Suprapubic skin (tissue), 3 donors: ENCODE measurements around the gene C2.

Experiments used
- POLR2A ChIP-seq, 2 donors: fragments of 450-650 bp; IDR thresholded peaks; one replicate each; pipeline ENCODE4 v1.6.1; 2017; ENCODE audit warnings: antibody characterized with exemption in 2 of 2, mild to moderate bottlenecking in 2 of 2, moderate library complexity in 2 of 2
- TF ChIP-seq, protein P1 (sequence below), 2 donors: fragments of 200-600 bp in 1 of 2; fragments of 450-650 bp in 1 of 2; sonication (generic) in 1 of 2; IDR thresholded peaks; one replicate each; pipeline ENCODE4 v1.5.1; 2016 to 2019; ENCODE audit warnings: antibody characterized with exemption in 2 of 2, mild to moderate bottlenecking in 1 of 2, moderate library complexity in 1 of 2

DNA sequence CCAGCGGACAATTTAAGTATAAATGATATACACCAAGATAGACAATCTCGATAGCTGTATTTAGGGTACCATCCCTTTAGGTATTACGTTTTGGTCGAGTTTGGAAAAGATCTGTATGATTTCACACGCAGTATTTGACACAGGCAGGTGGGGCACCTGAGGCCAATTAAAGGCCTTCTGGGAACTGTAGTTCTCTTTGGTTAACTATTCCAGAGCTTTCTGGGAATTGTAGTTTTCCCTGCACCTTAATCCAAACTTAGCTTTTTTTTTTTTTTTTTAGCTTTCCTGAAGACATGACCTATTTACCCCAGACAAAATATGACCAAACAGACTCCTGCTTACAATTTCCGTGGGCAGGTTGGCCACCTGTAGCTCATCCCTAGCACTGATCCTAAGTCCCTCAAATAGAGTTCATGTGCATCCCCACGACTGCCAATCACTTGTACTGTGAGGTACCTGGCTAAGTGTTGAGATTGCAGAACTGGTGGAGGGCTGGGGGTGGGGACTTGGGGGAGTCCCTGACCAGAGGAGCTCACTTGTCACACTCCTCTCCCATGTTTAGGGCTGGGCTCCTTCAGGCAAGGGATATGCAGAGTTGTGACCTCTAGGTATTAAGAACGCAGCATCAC is 29.0 kb upstream of the C2 start:
- TF ChIP-seq, protein P1, sequence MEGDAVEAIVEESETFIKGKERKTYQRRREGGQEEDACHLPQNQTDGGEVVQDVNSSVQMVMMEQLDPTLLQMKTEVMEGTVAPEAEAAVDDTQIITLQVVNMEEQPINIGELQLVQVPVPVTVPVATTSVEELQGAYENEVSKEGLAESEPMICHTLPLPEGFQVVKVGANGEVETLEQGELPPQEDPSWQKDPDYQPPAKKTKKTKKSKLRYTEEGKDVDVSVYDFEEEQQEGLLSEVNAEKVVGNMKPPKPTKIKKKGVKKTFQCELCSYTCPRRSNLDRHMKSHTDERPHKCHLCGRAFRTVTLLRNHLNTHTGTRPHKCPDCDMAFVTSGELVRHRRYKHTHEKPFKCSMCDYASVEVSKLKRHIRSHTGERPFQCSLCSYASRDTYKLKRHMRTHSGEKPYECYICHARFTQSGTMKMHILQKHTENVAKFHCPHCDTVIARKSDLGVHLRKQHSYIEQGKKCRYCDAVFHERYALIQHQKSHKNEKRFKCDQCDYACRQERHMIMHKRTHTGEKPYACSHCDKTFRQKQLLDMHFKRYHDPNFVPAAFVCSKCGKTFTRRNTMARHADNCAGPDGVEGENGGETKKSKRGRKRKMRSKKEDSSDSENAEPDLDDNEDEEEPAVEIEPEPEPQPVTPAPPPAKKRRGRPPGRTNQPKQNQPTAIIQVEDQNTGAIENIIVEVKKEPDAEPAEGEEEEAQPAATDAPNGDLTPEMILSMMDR (IDR thresholded peaks at IDR 0.05) = no peak
- TF ChIP-seq POLR2A (IDR thresholded peaks at IDR 0.05) = no peak
